GM13976 (cell line): ENCODE results near the gene UPF3B.
"Not testable (repeated sequence)": the region's sequence is repeated elsewhere in the genome, so short reads cannot be mapped to it uniquely, and the experiment has no call there.

ENCODE experiments used
- DNase-seq: peaks from one replicate; pipeline ENCODE4 v3.0.0; 2012; ENCODE audit warnings: low spot score
- in situ Hi-C: fragments of 300-500 bp; cut with MboI; formaldehyde crosslinking; loops from one replicate; pipeline ENCODE4 v1.12.0; 2022; ENCODE audit warnings: low sequenced_read_pairs, mixed read lengths, inconsistent platforms; ENCODE audit not compliant: unreplicated experiment
- TF ChIP-seq, protein P1 (sequence below): IDR thresholded peaks from 2 replicates; pipeline ENCODE4 v1.5.1; 2012; ENCODE audit warnings: borderline replicate concordance, mild to moderate bottlenecking; ENCODE audit not compliant: insufficient read depth; ENCODE audit errors: extremely low read depth, missing control alignments, control extremely low read depth

UPF3B gene

DNA sequence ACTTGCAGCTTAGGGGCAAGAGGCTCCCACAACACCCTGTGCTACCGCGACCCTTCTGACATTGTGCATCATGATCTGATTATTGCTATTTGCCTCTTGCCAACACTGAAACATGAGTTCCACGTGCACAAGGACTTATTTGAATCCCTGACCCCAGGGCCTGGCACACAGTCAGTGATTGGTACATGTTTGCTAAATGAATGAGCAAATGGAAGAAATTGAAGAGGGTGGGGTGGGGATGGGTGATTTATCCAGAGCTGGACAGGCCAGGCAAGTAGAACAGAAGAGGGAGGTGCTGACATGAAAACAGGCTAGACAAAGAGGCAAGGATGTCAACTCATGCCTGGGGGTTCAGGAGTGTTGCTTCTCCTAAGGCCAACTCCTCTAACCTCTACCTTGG lies 36.5 kb downstream of the UPF3B start:
- in situ Hi-C loops = no loop called here
- TF ChIP-seq, protein P1, sequence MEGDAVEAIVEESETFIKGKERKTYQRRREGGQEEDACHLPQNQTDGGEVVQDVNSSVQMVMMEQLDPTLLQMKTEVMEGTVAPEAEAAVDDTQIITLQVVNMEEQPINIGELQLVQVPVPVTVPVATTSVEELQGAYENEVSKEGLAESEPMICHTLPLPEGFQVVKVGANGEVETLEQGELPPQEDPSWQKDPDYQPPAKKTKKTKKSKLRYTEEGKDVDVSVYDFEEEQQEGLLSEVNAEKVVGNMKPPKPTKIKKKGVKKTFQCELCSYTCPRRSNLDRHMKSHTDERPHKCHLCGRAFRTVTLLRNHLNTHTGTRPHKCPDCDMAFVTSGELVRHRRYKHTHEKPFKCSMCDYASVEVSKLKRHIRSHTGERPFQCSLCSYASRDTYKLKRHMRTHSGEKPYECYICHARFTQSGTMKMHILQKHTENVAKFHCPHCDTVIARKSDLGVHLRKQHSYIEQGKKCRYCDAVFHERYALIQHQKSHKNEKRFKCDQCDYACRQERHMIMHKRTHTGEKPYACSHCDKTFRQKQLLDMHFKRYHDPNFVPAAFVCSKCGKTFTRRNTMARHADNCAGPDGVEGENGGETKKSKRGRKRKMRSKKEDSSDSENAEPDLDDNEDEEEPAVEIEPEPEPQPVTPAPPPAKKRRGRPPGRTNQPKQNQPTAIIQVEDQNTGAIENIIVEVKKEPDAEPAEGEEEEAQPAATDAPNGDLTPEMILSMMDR = no peak
- no peak for DNase-seq

DNA sequence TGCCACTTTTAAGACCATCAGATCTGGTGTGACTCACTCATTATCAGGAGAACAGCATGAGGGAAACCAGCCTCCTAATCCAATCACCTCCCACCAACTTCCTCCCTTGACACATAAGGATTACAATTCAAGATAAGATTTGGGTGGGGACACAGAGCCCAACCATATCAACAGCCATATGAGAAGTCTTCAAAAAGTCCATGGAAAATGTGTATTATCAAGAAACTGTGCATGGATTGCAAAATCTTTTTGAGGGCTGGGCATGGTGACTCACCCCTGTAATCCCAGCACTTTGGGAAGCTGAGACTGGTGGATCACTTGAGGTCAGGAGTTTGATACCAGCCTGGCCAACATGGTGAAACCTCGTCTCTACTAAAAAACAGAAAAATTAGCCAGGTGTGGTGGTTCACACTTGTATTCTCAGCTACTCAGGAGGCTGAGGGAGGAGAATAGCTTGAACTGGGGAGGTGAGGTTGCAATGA lies 43.5 kb downstream of the UPF3B start:
- no peak for DNase-seq
- in situ Hi-C loops = no loop called here
- TF ChIP-seq, protein P1 = no peak

DNA sequence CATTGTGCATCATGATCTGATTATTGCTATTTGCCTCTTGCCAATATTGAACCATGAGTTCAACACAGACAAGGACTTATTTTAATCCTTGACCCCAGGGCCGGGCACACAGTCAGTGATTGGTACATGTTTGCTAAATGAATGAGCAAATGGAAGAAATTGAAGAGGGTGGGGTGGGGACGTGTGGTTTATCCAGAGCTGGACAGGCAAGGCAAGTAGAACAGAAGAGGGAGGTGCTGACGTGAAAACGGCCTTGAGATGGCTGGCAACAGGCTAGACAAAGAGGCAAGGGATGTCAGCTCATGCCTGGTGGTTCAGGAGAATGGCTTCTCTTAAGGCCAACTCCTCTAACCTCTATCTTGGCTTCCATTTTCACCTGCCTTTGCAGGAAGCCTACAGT lies 44.3 kb downstream of the UPF3B start:
- DNase-seq, in situ Hi-C loops: not testable (repeated sequence)

DNA sequence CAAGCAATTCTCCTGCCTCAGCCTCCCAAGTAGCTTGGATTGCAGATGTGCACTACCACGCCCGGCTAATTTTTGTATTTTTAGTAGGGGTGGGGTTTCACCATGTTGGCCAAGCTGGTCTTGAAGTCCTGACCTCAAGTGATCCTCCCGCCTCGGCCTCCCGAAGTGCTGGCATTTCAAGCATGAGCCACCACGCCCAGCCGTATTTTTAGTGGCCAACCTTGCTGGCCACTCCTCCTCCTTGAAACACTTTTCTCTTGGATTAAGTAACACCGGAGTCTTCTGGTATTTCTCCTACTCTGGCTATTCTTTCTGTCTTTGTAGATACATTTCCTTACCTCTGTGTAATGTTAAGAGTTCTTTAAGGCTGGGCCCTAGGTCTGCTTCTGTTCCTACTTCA lies 50.2 kb downstream of the UPF3B start:
- in situ Hi-C loops = no loop called here

DNA sequence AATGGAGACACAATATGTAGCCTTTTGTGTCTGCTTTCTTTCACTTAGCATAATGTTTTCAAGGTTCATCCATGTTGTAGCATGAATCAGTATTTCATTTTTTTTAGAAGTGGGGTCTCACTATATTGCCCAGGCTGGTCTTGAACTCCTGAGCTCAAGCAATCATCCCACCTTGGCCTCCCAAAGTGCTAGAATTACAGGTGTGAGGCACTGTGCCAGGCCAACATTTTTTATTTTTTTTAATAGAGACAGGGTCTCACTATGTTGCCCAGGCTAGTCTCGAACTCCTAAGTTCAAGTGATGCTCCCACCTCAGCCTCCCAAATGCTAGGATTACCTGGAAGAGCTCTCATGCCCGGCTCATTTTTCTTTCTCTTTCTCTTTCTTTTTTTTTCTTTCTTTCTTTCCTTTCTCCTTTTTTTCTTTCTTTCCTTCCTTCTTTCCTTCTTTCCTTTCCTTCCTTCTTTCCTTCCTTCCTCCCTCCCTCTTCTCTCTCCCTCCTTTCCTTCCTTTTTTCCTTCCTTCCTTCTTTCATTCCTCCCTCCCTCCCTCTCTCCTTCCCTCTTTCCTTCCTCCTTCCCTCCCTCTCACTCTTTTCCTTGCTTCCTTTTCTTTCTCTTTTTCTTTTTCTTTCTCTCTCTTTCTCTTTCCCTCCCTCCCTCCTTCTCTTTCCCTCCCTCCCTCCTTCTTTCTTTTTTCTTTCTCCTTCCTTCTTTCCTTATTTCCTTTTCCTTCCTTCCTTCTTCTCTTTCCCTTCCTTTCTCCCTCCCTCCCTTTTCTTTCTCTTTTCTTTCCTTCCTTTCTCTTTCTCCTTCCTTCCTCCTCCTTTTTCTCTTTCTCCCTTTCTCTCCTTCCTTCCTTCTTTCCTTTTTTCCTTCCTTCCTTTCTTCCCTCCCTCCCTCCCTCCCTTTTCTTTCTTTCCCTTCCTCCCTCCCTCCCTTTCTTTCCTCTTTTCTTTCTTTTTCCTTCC lies 51.2 kb downstream of the UPF3B start:
- TF ChIP-seq, protein P1 = no peak
- no peak for DNase-seq
- in situ Hi-C loops = no loop called here

More for the DNA sequence above, 50.2 kb downstream of the UPF3B start:
- TF ChIP-seq, protein P1 = no peak
- DNase-seq = no peak

DNA sequence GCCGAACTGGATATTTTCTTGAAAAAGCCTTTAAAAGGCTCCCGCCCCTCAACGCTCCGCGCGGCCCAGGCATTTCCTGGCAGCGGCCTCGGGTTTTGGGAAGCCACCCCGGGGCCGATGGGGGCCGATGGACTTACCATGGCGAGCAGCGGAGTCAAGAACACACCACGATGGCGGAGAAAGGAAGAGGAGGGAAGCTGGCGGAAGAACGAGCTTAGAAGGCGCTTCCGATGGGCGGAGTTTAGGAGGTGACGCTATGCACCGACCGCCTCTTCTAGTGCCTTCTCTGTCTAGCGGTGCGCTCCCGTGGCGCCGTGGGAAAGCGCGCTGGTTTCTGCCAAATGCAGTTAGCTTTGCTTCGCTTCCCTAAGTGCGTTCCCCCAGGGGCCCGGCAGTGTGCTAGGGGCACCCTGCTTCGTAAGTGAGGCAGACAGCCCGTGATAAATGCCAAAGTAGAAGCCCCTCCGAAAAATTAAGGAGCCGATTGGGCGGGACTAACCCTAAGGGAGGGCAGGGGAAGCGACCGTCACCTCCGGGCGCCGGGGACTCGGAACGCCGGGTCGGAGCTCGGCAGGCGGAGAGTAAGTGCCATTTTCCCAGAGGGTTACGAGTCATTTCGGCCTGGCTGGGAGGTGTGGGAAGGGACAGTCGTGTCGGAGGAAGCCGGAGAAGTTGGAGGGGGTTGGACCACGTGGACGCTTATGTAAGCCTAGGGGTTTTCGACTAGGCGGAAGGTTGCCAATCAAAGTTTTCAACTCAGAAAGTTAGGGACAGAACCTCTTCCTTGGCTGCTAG lies 61.1 kb downstream of the UPF3B start, which contains the start of gene RPL39:
Gene RPL39 (minus strand): TSS at position 194 of the 795 bp plus-strand sequence. CDS start 54 bp downstream, at position 140.
- TF ChIP-seq, protein P1 = no peak
- in situ Hi-C loops = loop anchor here (25.0 kb wide), 1 partner anchor 346 kb away; no protein-coding TSS in a partner anchor
- DNase-seq = peak; percentile 82
